ENCODE results near the gene EEFSEC.

DNA sequence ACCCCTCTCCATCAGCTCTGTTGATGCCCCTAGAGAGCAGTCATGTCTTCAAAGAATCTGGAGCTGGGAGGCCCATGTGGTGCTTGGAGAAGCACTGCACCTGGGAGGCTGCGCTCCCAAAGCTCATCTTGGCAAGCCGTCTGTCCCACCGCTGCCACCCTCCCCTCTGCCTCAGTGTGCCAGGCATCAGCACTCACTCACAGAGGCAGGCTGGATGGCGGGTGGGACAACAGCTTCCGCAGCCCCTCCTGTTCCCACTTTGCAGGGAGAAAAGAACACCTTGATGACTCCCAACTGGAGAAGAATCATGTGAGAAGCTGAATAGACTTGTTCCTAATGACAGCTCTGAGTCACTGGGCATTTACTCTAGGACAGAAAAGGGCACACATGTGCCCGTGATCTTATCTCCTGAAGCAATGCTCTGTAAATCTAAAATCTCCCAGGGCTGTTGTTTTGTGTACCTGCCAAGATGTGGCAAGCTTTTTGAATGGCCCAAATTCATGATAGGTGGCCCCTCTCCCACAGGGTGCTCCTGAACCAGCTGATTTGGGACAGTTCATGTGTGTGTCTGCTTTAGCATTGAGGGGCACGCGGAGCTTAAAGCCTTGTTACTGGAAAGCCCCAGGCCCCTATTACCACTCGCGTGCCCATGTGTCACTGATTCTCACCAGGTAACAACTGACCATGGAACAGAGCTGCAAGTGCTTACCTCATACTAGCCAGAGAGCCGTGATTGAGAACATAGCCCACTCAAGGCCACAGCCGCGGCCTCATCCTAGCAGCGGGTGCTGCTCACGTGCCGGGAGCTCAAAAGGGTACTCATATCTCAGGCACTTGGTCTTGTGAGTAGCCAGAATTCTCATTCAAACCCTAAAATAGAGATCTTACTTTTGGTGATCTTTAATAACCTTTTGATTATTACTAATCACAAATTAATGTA lies 209.0 kb downstream of the EEFSEC start:
- TF ChIP-seq CTCF (IDR thresholded peaks at IDR 0.05) (no peak), POLR2A (IDR thresholded peaks at IDR 0.05) (no peak)

All from esophagus squamous epithelium (tissue), 4 donors.